GM12873 (cell line): ENCODE measurements around the gene ADSL.

ENCODE experiments used
- CTCF ChIP-seq: IDR thresholded peaks from 2 replicates; pipeline ENCODE4 v1.5.1; 2012; ENCODE audit warnings: low read depth, mild to moderate bottlenecking, moderate library complexity, low read length, control low read depth; ENCODE audit not compliant: insufficient read depth; ENCODE audit errors: missing control alignments

The ADSL gene

GRCh38 chr22:40346185-40347118 is at the start of gene ADSL:
Gene ADSL, plus strand, starts transcription at chr22:40346500. Its CDS starts 59 bp downstream, at chr22:40346559.
- no peak for TF ChIP-seq CTCF

- no peak for TF ChIP-seq CTCF
These were observed 46.0 kb upstream of the ADSL start for GRCh38 chr22:40300316-40300715.

GRCh38 chr22:40300884-40301672 is 45.2 kb upstream of the ADSL start:
- no peak for TF ChIP-seq CTCF

- TF ChIP-seq CTCF, result no peak
These were observed 44.2 kb upstream of the ADSL start for GRCh38 chr22:40302149-40302548.

- TF ChIP-seq CTCF, result no peak
These were observed 40.7 kb upstream of the ADSL start for GRCh38 chr22:40305625-40306024.

GRCh38 chr22:40308999-40309573 is 37.2 kb upstream of the ADSL start:
- no peak for TF ChIP-seq CTCF

- TF ChIP-seq CTCF, result no peak
These were observed 36.7 kb upstream of the ADSL start for GRCh38 chr22:40309631-40310030.
